ENCODE results near the gene LIMA1.

- TF ChIP-seq POLR2AphosphoS5 (IDR thresholded peaks at IDR 0.05; ENCODE audit: borderline replicate concordance, low read depth, low read length) (no peak), EZH2 (IDR thresholded peaks at IDR 0.05) (no peak), FOXP2 (optimal IDR thresholded peaks at IDR 0.05; ENCODE audit: control extremely low read depth, extremely low read length, insufficient read depth) (no peak)
Measured at GRCh38 chr12:50297027-50297426, 13.7 kb upstream of the LIMA1 start.

Measured in SK-N-MC (cell line).